HL-60/S4 treated with phorbol 12-myristate 13-acetate at 8.2 ng/mL for 4 days and 3 days (cell line): Measurements from ENCODE around the gene PGGHG.
"Not testable (repeated sequence)": the region's sequence is repeated elsewhere in the genome, so short reads cannot be mapped to it uniquely, and the experiment has no call there.

Experiments used
- in situ Hi-C: fragments of 300-500 bp; cut with MboI; formaldehyde crosslinking; loops from 2 replicates; pipeline ENCODE4 v1.15.0; 2022; ENCODE audit warnings: low sequenced_read_pairs

Gene PGGHG

DNA sequence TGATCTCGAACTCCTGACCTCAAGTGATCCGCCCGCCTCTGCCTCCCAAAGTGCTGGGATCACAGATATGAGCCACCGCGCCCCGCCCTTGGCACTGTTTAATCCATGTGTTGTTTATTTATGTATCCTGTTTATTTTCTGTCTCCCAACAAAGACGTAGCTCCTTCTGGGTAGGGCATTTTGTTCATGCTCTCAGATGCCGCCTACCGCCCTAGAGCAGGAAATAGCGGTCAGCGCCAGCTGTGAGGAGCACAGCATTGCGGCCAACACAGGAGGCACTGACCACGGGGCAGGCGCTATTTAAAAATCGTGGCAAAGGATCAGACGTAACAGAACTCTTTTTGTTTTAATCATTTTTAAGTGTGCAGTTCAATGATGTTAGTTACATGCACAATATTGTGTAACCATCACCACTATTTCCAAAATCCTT lies 20.2 kb upstream of the PGGHG start:
- in situ Hi-C loops = not testable (repeated sequence)

DNA sequence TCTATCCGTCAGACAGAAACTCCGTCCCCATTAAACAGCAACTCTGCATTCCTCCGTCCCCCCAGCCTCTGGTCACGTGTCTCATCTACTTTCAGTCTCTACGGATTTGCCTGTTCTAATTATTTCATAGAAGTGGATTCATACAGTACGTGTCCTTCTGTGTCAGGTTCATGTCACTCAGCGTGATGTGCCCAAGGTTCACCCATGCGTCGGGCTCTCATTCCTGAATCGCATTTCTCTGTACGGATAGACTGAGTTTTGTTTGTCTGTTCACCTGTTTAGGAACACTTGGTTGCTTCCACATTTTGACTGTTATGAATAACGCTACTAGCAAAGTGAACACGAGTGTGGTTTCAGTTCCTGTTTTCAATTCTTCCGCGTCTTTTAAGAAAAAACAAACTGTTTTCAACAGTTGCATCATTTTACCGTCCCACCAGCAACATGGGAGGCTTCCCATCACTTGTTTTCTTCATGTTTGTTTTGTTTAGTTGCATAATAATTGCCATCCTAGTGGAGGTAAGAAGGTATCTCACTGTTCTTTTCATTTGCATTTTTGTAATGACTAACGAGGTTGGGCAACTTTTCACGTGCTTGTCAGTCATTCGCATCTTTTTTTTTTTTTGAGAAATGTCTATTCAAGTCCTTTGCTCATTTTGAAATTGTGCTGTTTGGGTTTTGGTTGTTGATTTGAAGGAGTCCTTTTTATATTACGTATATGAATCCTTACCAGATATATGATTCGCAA lies 19.6 kb upstream of the PGGHG start:
- in situ Hi-C loops = no loop called here

DNA sequence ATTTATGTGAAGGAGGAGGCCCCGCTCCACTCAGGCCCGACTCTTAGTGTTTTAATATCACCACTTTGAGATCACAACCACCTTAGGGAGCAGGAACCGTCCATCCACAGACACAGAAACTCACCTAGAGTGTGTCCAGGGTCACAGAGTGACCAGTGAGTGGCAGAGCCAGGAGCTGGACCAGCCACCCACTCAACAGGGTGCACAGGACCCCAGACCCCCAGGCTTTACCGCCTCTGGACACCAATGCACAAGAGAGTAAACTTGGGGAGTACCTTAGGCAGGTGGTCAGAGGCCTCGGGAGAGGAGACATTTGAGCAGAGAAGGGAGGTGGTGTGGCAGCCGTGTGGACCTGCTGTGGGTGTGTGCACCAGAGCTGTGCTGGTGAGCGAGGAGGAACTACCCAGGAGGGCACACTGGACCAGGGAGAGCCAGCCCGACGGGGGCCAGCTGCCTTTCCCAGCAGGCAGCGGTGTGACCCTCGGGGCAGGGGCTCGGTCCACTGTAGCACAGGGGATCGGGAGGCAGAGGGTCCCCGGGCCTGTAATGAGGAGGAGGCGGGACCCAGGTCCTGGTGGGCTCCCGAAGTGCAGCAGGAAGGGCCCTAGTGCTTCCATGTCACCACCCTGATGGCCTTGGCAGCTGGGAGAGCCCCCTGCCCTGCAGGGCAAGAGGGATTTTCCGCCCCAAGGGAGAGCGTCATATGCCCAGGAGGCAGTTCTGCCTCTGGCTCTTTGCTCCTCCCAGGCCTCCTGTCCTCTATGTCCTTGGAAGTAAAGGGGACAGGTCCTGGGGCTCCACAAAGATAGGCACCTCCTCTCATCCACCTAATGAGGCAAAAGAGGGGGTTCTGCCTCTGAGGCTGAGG lies 18.2 kb upstream of the PGGHG start:
- in situ Hi-C loops = no loop called here

DNA sequence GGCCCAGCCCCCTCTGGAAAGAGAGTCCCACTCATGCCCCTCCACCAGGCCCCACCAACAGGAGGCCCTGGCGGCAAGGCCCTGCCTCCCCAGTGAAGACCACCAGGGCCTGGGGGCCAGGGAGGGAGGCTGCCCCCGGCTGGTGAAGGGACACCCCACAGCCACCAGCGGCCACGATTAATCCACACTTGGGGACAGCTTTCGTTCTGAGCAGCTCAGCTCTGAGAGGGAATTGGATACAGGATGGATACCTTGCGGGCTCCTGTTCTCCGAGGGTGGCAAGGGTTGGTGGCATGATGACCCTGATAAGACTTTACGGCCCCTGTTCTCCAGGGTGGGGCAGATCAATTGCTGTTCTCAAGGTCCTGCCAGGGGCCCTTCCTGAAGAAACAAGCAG lies 17.6 kb upstream of the PGGHG start:
- in situ Hi-C loops = no loop called here

DNA sequence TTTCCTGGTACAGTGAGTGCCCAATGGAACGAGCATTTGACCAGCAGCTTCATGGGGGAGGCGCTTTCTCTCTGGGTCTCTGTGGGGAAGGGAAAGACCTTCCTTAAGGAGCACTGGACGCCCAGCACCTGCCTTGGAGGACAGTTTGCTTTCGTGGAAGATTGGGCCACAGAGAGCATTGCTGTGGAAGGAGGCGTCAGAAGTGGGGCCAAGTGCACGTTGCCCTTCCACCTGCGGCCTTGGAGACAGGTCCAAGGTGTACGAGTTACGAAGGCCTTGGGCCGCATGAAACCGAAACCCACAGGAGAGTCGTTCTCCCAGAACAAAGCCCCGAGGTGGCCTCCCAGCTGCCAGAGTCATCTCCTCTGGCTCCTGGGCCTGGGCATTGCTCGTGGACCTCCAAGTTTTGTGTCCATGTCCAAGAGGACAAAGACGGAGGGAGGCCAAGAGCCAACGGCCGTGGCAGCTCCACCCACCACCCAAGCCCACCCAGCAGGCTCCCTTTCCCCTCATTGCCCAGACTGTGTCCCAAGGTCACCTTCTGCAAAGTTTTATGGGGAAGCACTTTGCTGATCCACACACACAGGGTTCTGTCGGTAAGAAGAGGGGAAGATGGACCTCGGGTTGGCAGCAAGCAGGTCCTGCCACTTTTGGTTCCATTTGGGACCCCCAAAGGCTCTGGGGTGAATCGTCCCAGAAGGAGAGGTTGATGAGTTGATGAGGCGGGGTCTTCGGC lies 16.6 kb upstream of the PGGHG start:
- in situ Hi-C loops = no loop called here

DNA sequence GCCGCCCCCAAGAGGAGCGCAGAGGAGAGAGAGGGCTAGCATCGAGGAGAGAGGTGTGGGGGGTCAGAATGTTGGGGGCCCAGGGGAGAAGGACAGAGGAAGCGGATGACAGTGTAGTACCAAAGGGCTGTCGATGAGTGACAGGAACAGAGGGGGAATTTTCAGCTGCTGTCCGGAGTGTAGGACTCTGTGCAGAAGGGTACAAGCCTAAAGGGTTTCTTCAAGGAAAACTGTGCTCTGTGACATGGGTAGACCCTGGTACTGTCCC lies 16.1 kb upstream of the PGGHG start:
- in situ Hi-C loops = no loop called here

DNA sequence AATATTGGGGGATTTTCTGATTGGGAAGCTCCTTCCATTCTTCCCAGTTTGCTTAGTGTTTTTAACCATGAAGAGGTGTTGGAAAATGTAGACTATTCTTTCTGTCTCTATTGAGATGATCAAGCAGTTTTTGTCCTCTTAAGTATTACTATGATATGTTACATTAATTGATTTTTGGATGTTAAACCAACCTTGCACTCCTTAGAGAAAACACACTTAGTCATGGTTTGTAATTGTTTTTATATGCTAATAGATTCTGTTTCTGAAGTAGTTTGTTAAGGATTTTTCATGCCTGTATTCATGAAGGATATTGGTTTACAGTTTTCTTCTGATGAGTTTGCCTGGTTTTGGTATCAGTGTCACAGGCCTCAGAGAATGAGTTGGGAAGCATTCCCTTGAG lies 12.7 kb upstream of the PGGHG start:
- in situ Hi-C loops = no loop called here

DNA sequence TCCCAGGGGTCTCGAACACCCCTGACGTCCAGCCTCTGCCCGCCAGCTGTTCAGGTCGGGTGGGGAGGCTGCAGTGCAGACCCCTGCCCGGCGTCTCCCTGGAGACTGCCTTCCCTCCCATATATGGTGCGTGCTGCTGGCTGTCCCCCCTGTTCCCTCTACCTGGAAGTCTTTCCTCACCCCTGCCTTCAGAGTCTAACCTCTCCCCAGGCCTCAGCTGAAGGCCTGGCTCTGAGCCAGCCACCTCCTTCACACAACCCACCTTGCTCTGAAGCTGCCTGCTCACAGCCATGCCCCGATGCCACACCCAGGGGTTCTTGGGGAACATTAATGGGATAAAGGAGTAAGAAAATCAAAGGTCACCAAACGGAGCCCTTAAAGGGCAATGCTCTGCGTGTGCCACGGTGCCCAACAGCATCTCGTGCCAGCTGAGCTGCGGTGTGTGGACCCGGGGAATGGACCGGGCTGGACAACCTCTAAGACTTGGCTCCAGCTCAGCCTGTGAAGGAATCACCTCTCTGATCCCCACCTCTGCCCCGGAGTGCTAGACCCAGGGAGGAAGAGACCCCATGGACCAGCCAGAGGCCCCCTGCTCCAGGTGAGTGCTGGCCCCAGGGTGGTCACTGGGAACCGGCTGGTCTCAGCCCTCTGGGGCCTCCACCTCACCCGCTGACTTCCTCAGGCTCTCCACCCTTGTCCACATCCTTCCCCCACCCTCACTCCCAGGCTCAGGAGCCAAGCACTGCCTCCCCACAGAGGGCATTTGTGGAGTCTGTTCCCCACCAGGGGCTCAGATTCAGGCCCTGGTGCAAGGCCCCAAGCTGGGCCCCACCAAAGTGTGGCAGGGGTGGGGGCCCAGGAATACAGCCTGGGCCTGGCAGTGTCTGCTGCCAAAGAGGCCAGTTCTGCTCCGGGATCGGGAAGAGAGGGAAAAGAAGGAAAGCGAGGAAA lies 10.7 kb upstream of the PGGHG start, which contains the start of gene NLRP6:
Gene NLRP6, plus strand, starts transcription at position 407 of the 951 bp plus-strand sequence. Its CDS starts 163 bp downstream, at position 570.
- in situ Hi-C loops = no loop called here

DNA sequence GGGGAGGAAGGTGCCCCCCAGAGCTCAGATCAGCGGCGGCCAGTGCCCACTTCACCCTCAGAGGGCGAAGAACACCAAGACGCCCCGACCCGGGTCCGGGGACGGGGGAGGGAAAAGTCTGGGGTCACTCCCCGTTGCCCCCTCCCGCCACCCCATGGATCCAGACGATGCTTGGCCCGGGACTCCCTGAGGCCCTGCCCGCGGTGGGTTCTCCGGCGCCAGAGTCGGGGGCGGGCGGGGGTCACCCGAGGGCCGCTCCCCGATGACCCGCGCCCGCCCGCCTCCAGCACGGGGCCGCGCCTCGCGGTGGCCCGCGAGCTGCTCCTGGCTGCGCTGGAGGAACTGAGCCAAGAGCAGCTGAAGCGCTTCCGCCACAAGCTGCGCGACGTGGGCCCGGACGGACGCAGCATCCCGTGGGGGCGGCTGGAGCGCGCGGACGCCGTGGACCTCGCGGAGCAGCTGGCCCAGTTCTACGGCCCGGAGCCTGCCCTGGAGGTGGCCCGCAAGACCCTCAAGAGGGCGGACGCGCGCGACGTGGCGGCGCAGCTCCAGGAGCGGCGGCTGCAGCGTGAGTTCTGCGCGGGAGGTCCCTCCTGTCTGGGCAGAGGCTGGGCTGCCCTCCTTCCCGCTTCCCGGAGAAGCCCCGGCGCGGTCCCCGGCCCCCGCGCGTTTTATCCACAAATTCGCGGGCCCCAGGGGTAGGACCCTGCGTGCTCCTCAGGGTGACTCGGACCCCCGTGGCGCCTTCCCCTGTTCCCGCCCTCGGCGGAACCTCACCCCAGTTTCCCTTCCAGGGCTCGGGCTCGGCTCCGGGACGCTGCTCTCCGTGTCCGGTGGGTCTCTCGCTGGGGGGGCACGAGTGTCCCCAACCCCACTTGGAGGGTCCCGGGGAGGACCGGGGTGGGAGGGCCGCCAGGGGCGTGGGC lies 9.6 kb upstream of the PGGHG start:
- in situ Hi-C loops = no loop called here

DNA sequence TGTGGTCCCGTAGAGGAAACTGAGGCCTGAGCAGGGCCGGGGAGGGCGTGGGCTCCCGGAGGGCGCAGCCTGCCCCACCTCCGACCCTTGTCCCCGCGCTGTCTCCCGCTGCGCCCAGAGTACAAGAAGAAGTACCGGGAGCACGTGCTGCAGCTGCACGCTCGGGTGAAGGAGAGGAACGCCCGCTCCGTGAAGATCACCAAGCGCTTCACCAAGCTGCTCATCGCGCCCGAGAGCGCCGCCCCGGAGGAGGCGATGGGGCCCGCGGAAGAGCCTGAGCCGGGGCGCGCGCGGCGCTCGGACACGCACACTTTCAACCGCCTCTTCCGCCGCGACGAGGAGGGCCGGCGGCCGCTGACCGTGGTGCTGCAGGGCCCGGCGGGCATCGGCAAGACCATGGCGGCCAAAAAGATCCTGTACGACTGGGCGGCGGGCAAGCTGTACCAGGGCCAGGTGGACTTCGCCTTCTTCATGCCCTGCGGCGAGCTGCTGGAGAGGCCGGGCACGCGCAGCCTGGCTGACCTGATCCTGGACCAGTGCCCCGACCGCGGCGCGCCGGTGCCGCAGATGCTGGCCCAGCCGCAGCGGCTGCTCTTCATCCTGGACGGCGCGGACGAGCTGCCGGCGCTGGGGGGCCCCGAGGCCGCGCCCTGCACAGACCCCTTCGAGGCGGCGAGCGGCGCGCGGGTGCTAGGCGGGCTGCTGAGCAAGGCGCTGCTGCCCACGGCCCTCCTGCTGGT lies 8.8 kb upstream of the PGGHG start:
- in situ Hi-C loops = no loop called here

DNA sequence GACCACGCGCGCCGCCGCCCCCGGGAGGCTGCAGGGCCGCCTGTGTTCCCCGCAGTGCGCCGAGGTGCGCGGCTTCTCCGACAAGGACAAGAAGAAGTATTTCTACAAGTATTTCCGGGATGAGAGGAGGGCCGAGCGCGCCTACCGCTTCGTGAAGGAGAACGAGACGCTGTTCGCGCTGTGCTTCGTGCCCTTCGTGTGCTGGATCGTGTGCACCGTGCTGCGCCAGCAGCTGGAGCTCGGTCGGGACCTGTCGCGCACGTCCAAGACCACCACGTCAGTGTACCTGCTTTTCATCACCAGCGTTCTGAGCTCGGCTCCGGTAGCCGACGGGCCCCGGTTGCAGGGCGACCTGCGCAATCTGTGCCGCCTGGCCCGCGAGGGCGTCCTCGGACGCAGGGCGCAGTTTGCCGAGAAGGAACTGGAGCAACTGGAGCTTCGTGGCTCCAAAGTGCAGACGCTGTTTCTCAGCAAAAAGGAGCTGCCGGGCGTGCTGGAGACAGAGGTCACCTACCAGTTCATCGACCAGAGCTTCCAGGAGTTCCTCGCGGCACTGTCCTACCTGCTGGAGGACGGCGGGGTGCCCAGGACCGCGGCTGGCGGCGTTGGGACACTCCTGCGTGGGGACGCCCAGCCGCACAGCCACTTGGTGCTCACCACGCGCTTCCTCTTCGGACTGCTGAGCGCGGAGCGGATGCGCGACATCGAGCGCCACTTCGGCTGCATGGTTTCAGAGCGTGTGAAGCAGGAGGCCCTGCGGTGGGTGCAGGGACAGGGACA lies 8.0 kb upstream of the PGGHG start:
- in situ Hi-C loops = no loop called here

DNA sequence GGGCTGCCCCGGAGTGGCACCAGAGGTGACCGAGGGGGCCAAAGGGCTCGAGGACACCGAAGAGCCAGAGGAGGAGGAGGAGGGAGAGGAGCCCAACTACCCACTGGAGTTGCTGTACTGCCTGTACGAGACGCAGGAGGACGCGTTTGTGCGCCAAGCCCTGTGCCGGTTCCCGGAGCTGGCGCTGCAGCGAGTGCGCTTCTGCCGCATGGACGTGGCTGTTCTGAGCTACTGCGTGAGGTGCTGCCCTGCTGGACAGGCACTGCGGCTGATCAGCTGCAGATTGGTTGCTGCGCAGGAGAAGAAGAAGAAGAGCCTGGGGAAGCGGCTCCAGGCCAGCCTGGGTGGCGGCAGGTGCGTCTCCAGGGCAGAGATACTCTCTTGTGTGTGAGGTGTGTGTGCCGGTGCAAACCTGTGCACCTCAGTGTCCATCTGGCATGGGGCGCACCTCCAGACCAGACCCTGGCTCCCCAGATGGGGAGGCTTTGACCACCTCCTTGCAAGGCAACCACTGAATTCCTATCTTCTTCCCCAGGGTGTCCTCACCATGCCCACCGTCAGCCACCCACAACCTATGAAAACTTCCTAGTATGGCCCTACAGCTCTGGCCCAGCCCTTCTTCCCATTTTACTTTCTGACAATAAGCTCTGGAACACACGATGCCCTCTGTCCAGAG lies 7.3 kb upstream of the PGGHG start:
- in situ Hi-C loops = no loop called here

DNA sequence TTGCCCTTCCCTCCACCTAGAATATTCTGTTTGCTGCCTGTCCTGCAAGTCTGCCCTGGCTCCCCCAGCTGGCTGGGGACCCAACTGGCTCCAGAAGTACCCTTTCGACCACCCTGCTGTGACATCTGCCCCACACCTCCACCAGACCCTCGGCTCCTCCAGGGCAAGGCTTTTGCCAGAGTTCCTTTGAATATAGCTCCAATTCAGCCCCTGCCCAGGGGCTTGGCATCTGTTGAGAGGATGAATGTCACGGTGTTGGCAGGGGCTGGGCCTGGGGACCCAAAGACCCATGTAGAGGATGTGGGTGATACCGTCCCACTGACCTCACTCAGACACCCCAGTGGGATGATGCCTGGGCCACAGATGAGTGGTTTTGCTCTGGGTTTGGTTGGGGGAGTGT lies 6.8 kb upstream of the PGGHG start:
- in situ Hi-C loops = no loop called here

DNA sequence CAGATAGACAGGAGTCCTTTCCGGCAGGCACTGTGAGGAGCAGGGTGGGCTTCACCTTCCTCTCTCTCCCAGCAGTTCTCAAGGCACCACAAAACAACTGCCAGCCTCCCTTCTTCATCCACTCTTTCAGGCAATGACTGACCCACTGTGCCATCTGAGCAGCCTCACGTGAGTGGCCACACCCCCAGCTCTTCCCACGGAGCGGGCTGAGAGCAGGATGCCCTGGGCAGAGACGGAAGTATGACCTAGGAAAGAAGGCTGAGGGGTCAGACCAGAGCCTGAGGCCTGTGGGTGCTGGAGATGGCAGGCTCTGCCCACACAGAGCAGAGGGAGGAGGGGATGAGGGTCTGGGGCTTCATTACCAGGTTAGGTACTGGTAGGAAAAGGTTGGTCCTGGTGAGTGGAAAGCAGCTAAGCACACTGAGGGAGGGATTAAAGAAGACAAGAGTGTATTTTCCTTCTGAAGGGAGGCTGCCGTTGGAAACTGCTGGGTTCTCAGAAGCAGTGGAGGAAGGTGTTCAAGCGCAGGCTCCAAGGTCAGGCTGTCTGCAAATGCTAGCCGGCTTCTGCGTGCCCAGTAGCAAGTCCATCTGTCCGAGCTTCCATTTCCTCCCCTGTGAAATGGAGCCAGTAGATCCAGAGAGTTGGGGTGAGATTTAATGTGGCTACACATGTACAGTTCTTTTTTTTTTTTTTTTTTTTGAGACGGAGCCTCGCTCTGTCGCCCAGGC lies 6.1 kb upstream of the PGGHG start:
- in situ Hi-C loops = no loop called here

DNA sequence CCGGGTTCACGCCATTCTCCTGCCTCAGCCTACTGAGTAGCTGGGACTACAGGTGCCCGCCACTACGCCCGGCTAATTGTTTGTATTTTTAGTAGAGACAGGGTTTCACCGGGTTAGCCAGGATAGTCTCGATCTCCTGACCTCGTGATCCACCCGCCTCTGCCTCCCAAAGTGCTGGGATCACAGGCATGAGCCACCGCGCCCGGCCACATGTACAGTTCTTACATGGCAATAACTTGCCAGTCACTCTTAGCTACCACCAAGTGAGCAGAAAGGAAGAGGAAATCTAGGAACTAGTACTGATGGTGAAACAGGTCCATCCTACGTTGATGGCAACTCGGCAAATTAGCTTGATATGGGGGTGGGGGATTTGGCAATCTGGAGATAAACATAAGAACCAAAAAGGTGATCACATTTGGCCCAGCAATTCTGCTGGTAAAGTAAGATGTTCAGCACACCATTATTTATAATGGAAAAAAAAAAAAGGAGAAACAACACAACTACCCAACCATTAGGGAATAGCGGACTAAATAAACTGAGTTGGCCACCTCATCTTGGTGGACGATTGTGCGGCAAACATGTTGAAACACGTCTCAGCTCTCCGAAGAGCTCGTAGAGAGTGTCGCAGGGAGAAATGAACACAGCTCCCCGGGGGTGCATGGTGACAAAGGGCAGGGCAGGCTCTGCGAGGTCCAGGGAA lies 5.4 kb upstream of the PGGHG start:
- in situ Hi-C loops = no loop called here
